ENCODE data around the gene LELP1. TPM values are rescaled to one million over a fixed set of nuclear protein-coding genes. Genes with fewer than 3 reads are reported as not detected.
A peak's percentile ranks its signal among the peaks of the same experiment; 100 is the strongest.

Gene LELP1
- total RNA-seq, 1 experiment from 2014 or later: not detected

GRCh38 chr1:153232553-153232952 lies 29.3 kb downstream of the LELP1 start:
- no peak for DNase-seq (ENCODE audit: low spot score)
- no peaks in the 10 kb centered on the region for H3K36me3 ChIP-seq (ENCODE audit: insufficient read depth, low read length, poor library complexity, severe bottlenecking)
- H3K4me3 ChIP-seq (ENCODE audit: low read depth, low read length, poor library complexity, severe bottlenecking): no peak overlapping the region
- no peaks in the 10 kb centered on the region for H3K4me1 ChIP-seq (ENCODE audit: insufficient read depth, low read length, poor library complexity, severe bottlenecking)
- no peak overlapping the region for H3K27ac ChIP-seq (ENCODE audit: low read depth, low read length, poor library complexity, severe bottlenecking)
- peaks cover 26% of the 10 kb centered on the region for H3K27me3 ChIP-seq (replicated peaks; ENCODE audit: insufficient read depth, low read depth, low read length, poor library complexity)
- H3K9me3 ChIP-seq (ENCODE audit: low read depth, low read length, poor library complexity, severe bottlenecking): no peaks in the 10 kb centered on the region
- BruUV-seq (replicated peaks): no TSS peak
- no peak for TF ChIP-seq CTCF (conservative IDR thresholded peaks at IDR 0.05; ENCODE audit: low read depth, low read length)
- TF ChIP-seq EZH2 (IDR thresholded peaks at IDR 0.05; ENCODE audit: borderline replicate concordance, low read depth, low read length, poor library complexity, severe bottlenecking): no peak
- ChIA-PET CTCF (no interaction called here), POLR2A (ENCODE audit: low non-redundant PET) (no interaction called here)
- intact Hi-C loops (cut with micrococcal nuclease; ENCODE audit: unreplicated experiment): no loop called here

GRCh38 chr1:153233448-153233847 lies 30.2 kb downstream of the LELP1 start:
- no peak for DNase-seq (ENCODE audit: low spot score)
- Histone ChIP-seq H3K4me1 (ENCODE audit: insufficient read depth, low read length, poor library complexity, severe bottlenecking) (no peaks in the 10 kb centered on the region), H3K4me3 (ENCODE audit: low read depth, low read length, poor library complexity, severe bottlenecking) (no peak overlapping the region), H3K36me3 (ENCODE audit: insufficient read depth, low read length, poor library complexity, severe bottlenecking) (no peaks in the 10 kb centered on the region), H3K27me3 (replicated peaks; ENCODE audit: insufficient read depth, low read depth, low read length, poor library complexity) (peaks cover 17% of the 10 kb centered on the region), H3K27ac (ENCODE audit: low read depth, low read length, poor library complexity, severe bottlenecking) (no peak overlapping the region), H3K9me3 (ENCODE audit: low read depth, low read length, poor library complexity, severe bottlenecking) (no peaks in the 10 kb centered on the region)
- intact Hi-C loops (cut with micrococcal nuclease; ENCODE audit: unreplicated experiment): no loop called here
- ChIA-PET CTCF (no interaction called here), POLR2A (ENCODE audit: low non-redundant PET) (no interaction called here)
- BruUV-seq (replicated peaks): no TSS peak
- no peak for TF ChIP-seq CTCF (conservative IDR thresholded peaks at IDR 0.05; ENCODE audit: low read depth, low read length)
- no peak for TF ChIP-seq EZH2 (IDR thresholded peaks at IDR 0.05; ENCODE audit: borderline replicate concordance, low read depth, low read length, poor library complexity, severe bottlenecking)

GRCh38 chr1:153238527-153238926 lies 35.3 kb downstream of the LELP1 start:
- TF ChIP-seq CTCF (conservative IDR thresholded peaks at IDR 0.05; ENCODE audit: low read depth, low read length) (peak; percentile 27; the same call in 1 of the 2 replicates), EZH2 (IDR thresholded peaks at IDR 0.05; ENCODE audit: borderline replicate concordance, low read depth, low read length, poor library complexity, severe bottlenecking) (no peak)
- peak; percentile 29 for DNase-seq (ENCODE audit: low spot score)
- peaks cover 11% of the 10 kb centered on the region for H3K27me3 ChIP-seq (replicated peaks; ENCODE audit: insufficient read depth, low read depth, low read length, poor library complexity)
- POLR2A ChIA-PET (ENCODE audit: low non-redundant PET): no interaction called here
- H3K36me3 ChIP-seq (ENCODE audit: insufficient read depth, low read length, poor library complexity, severe bottlenecking): no peaks in the 10 kb centered on the region
- H3K9me3 ChIP-seq (ENCODE audit: low read depth, low read length, poor library complexity, severe bottlenecking): no peaks in the 10 kb centered on the region
- CTCF ChIA-PET: no interaction called here
- no TSS peak for BruUV-seq (replicated peaks)
- no peaks in the 10 kb centered on the region for H3K4me1 ChIP-seq (ENCODE audit: insufficient read depth, low read length, poor library complexity, severe bottlenecking)
- H3K4me3 ChIP-seq (ENCODE audit: low read depth, low read length, poor library complexity, severe bottlenecking): no peak overlapping the region
- no peak overlapping the region for H3K27ac ChIP-seq (ENCODE audit: low read depth, low read length, poor library complexity, severe bottlenecking)
- intact Hi-C loops (cut with micrococcal nuclease; ENCODE audit: unreplicated experiment): no loop called here
